ENCODE results near the gene IRX4.

DNA sequence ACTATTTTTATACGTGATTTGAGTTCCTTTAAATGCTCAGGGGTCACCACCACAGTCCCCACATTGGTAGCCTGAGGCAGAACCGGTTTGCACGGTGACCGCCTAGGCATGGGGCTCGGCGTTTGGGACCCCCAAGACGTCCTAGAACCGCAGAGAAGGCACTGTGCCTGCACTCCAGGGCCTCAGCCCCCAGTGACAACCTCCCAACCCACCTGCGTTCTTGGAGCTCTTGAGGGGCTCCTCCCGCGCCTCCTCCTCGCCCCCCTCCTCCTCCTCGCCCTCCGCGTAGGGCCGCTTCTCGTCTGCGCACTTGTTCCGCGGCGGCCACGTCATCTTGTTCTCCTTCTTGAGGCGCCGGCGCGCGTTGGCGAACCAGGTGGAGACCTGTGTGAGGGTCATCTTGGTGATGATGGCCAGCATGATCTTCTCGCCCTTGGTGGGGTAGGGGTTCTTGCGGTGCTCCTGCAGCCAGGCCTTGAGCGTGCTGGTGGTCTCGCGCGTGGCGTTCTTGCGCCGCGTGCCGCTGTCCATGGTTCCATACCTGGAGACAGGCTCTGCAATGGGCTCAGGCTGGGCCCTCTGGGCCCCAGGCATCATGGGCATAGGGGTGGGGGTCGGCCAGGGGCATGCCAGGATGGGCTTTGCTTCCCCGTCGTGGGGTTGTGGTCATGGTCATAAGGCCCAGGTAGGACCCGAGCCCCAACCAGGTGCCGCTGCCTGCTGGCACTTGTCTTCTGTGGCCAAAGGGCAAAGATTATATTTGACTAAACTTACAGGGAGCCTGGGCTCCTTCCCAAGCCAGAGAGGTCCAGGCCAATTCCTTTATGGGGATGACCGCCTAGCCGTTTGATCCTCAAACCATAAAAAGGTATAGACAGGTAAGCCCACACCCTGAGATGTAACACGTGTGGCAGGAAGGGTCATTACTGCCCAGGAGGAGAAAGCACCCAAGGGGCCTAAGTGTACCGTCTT is 3.1 kb downstream of the IRX4 start:
- no peak for TF ChIP-seq CTCF (IDR thresholded peaks at IDR 0.05; ENCODE audit: low read depth, low read length, missing input control)
- TF ChIP-seq JUND (IDR thresholded peaks at IDR 0.05): no peak
